Stimulated activated naive CD4-positive, alpha-beta T cell (primary cell): ENCODE measurements around the gene C5orf52.
"Not testable (repeated sequence)": the region's sequence is repeated elsewhere in the genome, so short reads cannot be mapped to it uniquely, and the experiment has no call there.

Source experiments
- DNase-seq, 6 experiments: peaks; one replicate each; lab custom pipeline; 2025; lab: John Stamatoyannopoulos, UW

C5orf52 gene

DNA sequence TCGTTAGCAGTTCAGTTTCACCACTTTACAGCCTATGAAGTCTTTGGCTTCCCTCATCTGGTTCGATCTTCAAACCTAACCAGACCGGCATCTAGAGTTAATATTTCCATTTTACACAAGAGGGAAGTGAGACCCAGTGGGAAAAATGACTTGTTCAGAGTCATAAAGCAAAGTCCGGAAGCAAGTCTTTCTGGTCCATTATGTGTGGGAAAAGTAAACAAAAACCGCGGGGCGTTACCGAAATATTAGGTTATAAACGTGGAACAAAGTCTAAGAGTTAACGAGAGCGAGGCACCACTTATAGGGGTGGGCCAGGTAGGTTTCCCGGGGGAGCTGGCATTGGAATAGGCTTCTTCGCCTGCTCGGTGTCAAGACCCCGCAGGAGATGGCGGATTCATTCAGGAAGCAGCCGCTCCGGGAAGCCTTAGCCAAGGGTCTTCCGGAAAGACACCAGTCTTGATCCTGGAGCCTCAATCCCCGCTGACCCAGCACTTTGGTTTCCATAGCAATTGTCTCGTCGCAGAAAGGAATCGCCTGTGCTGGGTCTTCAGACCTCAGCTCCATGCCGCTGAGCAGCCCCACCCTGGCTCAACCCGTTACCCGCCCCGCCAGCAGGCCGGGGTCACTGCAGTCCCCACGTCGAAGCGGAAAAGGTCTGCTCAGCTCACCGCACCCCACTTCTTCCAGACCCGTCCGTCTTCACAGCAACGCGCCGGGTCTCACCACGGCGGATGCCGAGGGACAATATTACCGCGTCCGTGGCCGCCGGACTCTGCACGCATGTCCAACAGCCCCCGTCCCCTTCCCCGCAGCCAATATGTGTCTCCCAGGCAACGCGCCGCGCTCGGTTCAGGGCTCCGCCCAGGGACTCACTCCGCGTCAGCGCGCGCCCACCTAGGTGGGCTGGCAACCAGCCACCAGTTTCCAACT is at the start of gene C5orf52:
TSS of gene C5orf52 (plus strand) at position 872 of the 930 bp plus-strand sequence. CDS start 82 bp downstream, outside the sequence.
- no peak for DNase-seq

GRCh38 chr5:157624144-157624543 is 47.2 kb upstream of the C5orf52 start:
- no peak for DNase-seq

DNA sequence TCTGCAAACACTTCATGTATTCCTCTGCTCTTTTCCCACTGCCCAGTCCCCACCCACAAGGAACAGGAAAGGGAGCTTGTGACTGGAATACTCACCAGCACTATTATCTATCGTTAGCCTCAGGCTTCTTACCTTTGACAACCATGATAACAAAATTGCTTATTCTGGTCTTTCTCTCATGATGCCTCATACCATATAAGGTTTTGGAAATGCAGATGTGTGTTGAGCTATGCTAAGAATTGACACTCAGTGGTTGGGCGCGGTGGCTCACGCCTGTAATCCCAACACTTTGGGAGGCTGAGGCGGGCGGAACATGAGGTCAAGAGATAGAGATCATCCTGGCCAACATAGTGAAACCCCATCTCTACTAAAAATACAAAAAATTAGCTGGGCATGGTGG is 44.5 kb upstream of the C5orf52 start:
- no peak for DNase-seq

GRCh38 chr5:157630341-157630740 is 41.0 kb upstream of the C5orf52 start:
- no peak for DNase-seq

DNA sequence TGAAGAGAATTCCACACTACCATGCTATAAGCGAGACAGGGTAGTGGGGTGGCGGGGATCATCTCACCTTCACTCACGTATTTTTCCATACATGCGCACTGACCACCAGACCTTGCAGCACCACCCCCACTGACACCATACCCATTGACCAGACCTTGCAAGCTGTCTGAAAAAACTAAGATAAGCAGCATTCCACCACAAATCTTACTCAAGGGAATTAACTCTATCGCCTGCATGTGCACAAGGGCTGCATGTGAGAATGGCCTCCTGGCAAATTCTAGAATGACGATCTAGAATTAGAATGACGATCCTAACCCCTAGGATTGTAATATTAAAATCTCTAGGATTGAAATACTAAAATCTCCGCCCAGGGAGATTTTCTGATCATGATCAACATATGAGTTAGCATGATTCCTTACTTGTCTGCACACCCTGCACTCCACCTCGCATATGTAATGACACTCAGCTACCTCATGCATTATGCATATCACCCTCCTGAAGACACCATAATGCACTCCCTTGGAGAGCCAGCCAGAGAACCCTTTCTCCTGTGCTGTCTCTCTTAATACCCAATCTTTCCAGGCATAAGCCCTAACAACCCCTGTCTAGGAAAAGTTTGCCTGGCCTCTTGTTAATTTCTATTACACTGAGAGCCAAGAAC is 30.8 kb upstream of the C5orf52 start:
- DNase-seq: no peak

- DNase-seq: no peak
These were observed 22.9 kb upstream of the C5orf52 start for GRCh38 chr5:157648275-157648990.

GRCh38 chr5:157649101-157649500 is 22.2 kb upstream of the C5orf52 start:
- DNase-seq: no peak

GRCh38 chr5:157650991-157651611 is 20.2 kb upstream of the C5orf52 start:
- DNase-seq: no peak

DNA sequence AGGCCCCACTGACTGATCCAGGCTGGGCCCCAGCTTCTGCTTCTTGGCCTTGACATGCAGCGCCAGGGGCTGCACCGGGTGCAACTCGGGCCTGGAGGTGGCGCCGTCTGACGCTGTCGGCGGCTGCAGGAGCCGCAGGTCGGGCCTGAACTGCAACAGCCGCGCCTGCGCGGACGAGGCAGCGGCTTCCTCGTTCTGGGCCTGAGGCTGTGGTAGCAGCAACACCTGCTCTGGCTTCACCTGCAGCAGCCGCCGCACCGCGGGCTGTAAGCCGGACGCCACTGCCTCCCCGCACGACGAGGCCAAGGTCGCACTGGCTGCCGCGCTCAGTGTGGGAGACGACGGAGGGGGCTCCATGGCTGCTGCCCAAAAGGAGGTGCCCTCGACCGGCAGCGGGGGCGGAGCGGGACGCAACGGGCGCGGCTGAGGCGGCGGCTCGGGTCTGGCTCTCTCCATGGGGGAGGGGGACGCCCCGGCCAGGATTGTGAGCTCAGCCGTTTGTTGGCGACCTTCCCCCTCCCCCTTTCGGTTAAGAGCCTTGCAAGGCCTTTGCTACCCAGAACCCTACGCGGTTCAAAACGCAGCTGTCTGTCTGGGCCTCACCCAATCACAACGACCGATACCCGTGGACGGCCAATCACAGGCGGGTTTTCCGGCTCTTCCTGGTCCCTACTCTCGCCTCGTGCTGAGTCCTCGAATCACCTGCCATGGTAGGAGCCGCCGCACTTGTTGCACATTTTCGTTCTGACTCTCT is 19.5 kb upstream of the C5orf52 start:
- peak; percentile 51 to 81 (median 68) for DNase-seq

GRCh38 chr5:157652377-157652692 is 19.0 kb upstream of the C5orf52 start, which contains the start of gene SOX30:
SOX30 (minus strand) TSS chr5:157652438; CDS start chr5:157652078, 360 bp downstream.
- DNase-seq: no peak

DNA sequence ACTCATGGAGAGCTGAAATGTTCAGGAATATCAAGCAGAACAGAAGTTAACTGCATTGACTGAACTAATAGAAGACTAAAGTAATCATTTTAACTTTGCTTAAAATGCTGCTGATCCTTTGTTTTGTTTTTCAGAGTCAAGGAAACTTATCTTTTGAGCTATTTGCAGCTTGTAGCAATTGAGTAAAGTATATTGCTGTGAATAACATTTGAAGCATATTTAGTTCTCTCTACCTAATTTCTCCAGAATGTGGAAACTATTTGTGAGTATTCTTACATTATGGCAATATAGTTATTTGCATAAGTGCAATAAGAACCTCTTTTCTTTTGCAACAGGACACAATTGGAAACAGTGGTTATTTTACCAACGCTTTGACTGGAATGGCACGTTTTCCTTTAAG is 13.8 kb upstream of the C5orf52 start:
- DNase-seq: no peak

GRCh38 chr5:157658893-157659292 is 12.4 kb upstream of the C5orf52 start:
- no peak for DNase-seq

DNA sequence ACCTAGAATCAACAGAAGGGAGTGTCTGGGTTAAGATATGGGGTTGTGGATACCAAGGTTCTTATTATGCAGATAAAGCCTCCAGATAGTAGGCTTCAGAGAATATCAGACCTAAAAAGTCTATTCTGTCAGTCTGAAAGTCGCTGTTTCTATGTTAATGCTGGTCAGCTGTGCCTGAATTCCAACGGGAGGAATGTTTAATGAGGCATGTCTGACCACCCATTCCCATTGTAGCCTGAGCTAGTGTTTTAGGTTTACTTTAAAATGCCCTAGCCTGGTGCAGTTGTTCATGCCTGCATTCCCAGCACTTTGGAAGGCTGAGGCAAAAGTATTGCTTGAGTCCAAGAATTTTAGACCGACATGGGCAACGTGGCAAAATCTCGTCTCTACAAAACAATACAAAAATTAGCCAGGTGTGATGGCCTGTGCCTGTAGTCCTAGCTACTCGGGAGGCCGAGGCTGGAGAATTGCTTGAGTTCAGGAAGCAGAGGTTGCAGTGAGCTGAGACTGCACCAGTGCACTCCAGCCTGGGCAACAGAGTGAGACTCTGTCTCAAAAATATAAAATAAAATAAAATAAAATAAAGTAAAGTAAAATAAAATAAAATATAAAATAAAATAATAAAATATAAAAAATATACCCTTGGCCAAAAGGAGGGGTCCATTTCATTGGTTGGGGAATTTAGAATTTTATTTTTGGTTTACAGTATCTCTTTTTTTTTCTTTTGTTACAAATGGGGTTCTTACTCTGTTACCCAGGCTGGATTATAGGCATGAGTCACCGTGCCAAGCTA is 11.3 kb upstream of the C5orf52 start:
- DNase-seq: no peak

- DNase-seq: no peak
These were observed 5.8 kb upstream of the C5orf52 start for GRCh38 chr5:157665467-157666070.

DNA sequence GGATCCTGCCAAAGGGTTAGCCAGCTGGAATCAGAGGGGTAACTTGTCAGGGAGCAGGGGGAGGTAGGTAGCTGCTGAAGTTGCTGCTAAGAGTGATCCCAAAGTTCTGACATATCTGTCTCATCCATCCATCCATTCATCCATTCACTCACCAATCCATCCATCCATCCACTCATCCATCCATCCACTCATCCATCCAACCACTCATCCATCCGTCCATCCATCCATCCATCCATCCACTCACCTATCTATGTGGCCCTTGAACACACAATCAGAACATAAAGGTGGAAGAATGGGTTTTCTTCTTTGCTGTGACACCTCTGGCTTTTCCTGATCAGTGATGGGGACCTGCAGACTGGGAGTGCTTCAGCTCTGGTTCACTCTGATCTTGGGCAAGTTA is 3.0 kb upstream of the C5orf52 start:
- DNase-seq: no peak

DNA sequence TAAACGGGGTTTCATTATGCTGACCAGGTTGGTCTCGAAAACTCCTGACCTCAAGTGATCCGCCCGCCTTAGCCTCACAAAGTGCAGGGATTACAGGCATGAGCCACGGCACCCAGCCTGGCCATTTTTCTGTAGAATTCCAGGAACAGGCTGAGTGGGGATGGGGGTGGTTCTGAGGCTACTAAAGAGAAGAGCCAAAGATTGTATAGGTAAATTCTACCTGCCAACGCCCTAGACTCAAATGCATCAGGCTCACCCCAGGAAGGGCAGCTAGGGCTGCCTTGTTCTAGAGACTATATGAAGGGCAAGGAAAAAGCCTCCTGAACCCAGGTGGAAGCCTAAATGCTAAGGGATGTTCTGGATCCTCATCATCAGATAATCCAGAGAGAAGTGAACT is 1.6 kb upstream of the C5orf52 start:
- DNase-seq: no peak

DNA sequence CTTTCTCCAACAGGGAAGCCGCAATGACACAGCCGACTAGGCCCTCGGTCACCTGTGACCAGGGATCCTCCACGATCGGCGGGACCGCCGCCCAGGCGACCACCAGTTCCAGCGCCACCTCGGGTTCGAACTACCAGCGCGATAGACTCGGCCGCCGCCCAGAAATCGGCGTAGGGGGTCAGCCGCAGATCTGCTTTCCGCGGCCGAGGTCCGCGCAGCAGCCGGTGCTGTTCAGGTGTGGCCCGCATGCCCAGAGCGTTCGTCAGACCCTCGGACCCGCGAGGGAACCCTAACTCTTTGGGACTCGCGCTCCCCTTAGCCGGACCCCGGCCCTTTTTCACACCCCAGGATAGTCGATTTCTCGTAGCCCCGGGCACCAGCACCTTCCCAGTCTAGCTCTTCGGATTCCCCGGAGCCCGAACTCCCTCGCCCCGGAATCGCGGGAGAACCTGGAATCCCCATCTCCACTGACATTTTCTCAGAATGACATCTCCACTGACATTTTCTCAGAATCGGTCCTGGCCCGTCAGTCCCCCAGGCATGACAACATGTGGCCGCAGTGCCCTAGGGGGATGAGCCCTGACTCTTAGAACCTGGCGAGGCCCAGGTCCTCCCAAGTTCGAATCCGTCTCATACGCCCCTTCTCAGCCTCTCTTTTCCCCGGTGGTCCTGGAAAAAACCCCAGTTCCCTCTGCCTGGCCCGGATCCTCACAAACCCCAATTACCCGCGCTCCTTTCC is 428 bp downstream of the C5orf52 start:
- DNase-seq: no peak

DNA sequence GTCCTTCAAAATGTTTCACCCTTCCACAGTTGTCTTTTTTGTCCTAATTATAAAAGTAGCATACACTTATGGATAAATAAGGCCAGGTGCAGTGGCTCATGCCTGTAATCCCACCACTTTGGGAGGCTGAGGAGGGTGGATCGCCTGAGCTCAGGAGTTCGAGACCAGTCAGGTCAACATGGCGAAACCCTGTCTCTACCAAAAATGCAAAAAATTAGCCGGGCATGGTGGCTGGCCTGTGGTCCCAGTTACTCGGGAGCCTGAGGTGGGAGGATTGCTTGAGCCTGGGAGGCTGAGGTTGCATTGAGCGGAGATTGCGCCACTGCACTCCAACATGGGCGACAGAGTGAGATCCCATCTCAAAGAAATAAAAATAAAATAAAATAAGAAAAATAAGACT is 1.6 kb downstream of the C5orf52 start:
- DNase-seq: no peak

GRCh38 chr5:157674351-157674750 is 3.0 kb downstream of the C5orf52 start:
- not testable (repeated sequence) for DNase-seq
